Esophagus squamous epithelium (tissue), 5 donors: Measurements from ENCODE around the gene XCR1. TPM values are rescaled to one million over a fixed set of nuclear protein-coding genes. Genes with fewer than 3 reads are reported as not detected.
A peak's percentile ranks its signal among the peaks of the same experiment; 100 is the strongest.

ENCODE experiments used
- DNase-seq: peaks from one replicate; lab custom pipeline; 2025; lab: John Stamatoyannopoulos, UW
- H3K27ac ChIP-seq, 4 donors: fragments of 200-600 bp; sonication (generic); one replicate each; pipeline ENCODE4 v1.5.1; 2016 to 2019; ENCODE audit warnings: mild to moderate bottlenecking in 1 of 4
- H3K27me3 ChIP-seq, 4 donors: fragments of 200-600 bp; sonication (generic); 1 replicate in 3 of 4; 2 replicates in 1 of 4; pipeline versions ENCODE4 v1.5.1 to v1.6.0; 2017 to 2021; ENCODE audit warnings: antibody characterized with exemption in 1 of 4
- H3K36me3 ChIP-seq, 3 donors: fragments of 200-600 bp; sonication (generic); one replicate each; pipeline ENCODE4 v1.5.1; 2016 to 2019
- H3K4me1 ChIP-seq, 3 donors: fragments of 200-600 bp; sonication (generic); one replicate each; pipeline ENCODE4 v1.5.1; 2017 to 2019
- H3K4me3 ChIP-seq, 4 donors: fragments of 200-600 bp; sonication (generic); 1 replicate in 3 of 4; 2 replicates in 1 of 4; pipeline ENCODE4 v1.5.1; 2016 to 2019; ENCODE audit warnings: mild to moderate bottlenecking in 2 of 4, moderate library complexity in 1 of 4
- H3K9me3 ChIP-seq, 3 donors: fragments of 200-600 bp; sonication (generic); one replicate each; pipeline ENCODE4 v1.5.1; 2016 to 2019
- POLR2A ChIP-seq, 4 donors: fragments of 450-650 bp; IDR thresholded peaks; one replicate each; pipeline ENCODE4 v1.6.1; 2017; ENCODE audit warnings: antibody characterized with exemption in 4 of 4, mild to moderate bottlenecking in 4 of 4, moderate library complexity in 3 of 4
- WGBS, 2 donors: methylation state at CpG; one replicate each; pipeline ENCODE4 v1.1.5; 2018; 5-methylcytosine and 5-hydroxymethylcytosine counted together
- intact Hi-C: fragments of 100-400 bp; cut with DNase I; formaldehyde crosslinking; loops from one replicate; pipeline ENCODE4 v1.15.0; 2022
- total RNA-seq, 4 donors: library from RNA; depleted of rRNA; stranded (reverse); fragments of >200 nt; gene quantifications; one replicate each; pipeline ENCODE4 v1.1.0, GENCODE V29; 2016
- TF ChIP-seq, protein P1 (sequence below), 6 experiments: fragments of 450-650 bp in 4 of 6; fragments of 200-600 bp in 2 of 6; sonication (generic) in 2 of 6; IDR thresholded peaks; one replicate each; pipeline ENCODE4 v1.5.1; 2016 to 2019; ENCODE audit warnings: antibody characterized with exemption in 6 of 6, mild to moderate bottlenecking in 4 of 6, moderate library complexity in 4 of 6
- donor health status: DM: yes; HTN: yes; CAD: no.

The XCR1 gene
- total RNA-seq, 4 donors from 2014 or later: 0.08 to 0.19 (median 0.12) TPM; not detected in 1

DNA sequence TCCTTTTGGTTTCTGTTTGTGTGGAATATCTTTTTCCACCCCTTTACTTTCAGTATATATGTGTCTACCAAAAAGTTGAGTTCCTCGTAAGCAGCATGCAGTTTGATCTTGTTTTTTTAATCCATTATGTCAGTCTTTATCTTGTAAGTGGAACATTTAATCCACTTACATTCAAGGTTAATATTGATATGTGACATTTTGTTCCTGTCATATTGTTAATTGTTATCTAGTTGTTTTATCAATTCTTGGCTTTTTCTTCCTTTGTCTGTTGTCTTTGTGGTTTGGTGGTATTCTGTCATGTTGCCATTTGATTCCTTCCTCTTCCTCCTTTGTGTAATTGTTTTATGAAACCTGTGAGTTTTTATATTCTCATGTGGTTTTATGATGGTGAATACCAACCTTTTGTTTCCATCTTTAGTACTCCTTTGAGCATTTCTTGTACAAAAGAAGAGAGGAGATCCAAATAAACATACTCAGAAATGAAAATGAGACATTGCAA is 43.4 kb upstream of the XCR1 start:
- intact Hi-C loops: no loop called here
- TF ChIP-seq POLR2A (IDR thresholded peaks at IDR 0.05): no peak
- TF ChIP-seq, protein P1, sequence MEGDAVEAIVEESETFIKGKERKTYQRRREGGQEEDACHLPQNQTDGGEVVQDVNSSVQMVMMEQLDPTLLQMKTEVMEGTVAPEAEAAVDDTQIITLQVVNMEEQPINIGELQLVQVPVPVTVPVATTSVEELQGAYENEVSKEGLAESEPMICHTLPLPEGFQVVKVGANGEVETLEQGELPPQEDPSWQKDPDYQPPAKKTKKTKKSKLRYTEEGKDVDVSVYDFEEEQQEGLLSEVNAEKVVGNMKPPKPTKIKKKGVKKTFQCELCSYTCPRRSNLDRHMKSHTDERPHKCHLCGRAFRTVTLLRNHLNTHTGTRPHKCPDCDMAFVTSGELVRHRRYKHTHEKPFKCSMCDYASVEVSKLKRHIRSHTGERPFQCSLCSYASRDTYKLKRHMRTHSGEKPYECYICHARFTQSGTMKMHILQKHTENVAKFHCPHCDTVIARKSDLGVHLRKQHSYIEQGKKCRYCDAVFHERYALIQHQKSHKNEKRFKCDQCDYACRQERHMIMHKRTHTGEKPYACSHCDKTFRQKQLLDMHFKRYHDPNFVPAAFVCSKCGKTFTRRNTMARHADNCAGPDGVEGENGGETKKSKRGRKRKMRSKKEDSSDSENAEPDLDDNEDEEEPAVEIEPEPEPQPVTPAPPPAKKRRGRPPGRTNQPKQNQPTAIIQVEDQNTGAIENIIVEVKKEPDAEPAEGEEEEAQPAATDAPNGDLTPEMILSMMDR (IDR thresholded peaks at IDR 0.05): no peak
- Histone ChIP-seq H3K9me3 (no peaks in the 10 kb centered on the region), H3K27ac (no peak overlapping the region), H3K4me1 (no peaks in the 10 kb centered on the region), H3K36me3 (no peaks in the 10 kb centered on the region), H3K27me3 (peaks cover 0 to 18% (median 0%) of the 10 kb centered on the region in 4 donors), H3K4me3 (no peak overlapping the region)
- DNase-seq: no peak
- WGBS, 2 donors: 53 to 60% methylated on average over 1 of the region's 1 CpG

DNA sequence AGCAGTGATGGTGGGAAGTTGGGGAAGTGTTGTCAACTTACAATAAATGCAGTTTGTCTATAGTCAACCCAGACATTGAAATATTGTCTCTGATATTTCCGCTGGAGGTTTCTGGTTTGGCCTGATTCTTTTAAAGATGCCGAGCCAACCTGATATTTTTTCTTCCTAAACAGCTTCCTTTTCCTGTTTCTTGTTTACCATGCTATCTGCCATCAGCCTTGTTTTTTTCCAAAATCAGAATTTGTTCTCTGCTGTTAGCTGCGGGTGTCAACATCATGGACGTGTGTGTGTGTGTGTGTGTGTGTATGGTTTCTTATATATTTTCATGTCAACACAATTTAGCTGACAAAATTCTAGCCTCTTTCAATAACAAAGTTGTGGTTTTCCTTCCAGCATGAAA is 41.2 kb upstream of the XCR1 start:
- H3K9me3 ChIP-seq: no peaks in the 10 kb centered on the region
- H3K27ac ChIP-seq: peak overlapping the region in 1 of 4 donors; percentile 18
- 66% methylated on average over 4 of the region's 4 CpGs for WGBS, 2 donors

DNA sequence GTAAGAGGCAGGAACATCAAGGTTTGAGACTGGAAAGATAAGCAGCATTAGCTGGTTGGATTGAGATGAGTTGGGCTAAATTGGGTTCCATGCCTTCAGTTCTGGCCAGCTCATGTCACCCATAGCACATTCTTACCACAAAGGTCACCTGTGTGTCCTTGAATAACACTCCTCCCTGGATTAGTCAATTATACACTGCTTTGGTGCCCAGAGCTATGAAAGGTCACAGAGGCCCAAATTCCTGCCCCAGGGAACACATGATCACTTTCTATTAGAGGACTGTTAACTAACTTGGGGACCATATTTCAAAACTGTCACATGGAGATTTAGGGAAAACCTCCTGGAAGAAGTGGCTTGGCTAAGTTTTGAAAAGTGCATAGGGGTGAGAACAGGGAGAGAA is 40.1 kb upstream of the XCR1 start:
- H3K4me1 ChIP-seq: peaks cover 0 to 6% (median 0%) of the 10 kb centered on the region in 3 donors
- H3K4me3 ChIP-seq: no peak overlapping the region
- DNase-seq: no peak
- H3K27ac ChIP-seq: peak overlapping the region in 2 of 4 donors; percentile 5 to 18
- intact Hi-C loops: no loop called here
- peaks cover 0 to 28% (median 0%) of the 10 kb centered on the region in 4 donors for H3K27me3 ChIP-seq
- H3K36me3 ChIP-seq: no peaks in the 10 kb centered on the region
- H3K9me3 ChIP-seq: no peaks in the 10 kb centered on the region
- no peak for TF ChIP-seq POLR2A (IDR thresholded peaks at IDR 0.05)
- TF ChIP-seq, protein P1 (IDR thresholded peaks at IDR 0.05): no peak

More for the DNA sequence above, 41.2 kb upstream of the XCR1 start:
- DNase-seq: no peak
- TF ChIP-seq POLR2A (IDR thresholded peaks at IDR 0.05): no peak
- TF ChIP-seq, protein P1 (IDR thresholded peaks at IDR 0.05): no peak
- Histone ChIP-seq H3K4me3 (no peak overlapping the region), H3K27me3 (peaks cover 0 to 28% (median 0%) of the 10 kb centered on the region in 4 donors), H3K4me1 (peaks cover 0 to 6% (median 0%) of the 10 kb centered on the region in 3 donors), H3K36me3 (no peaks in the 10 kb centered on the region)
- intact Hi-C loops: no loop called here

DNA sequence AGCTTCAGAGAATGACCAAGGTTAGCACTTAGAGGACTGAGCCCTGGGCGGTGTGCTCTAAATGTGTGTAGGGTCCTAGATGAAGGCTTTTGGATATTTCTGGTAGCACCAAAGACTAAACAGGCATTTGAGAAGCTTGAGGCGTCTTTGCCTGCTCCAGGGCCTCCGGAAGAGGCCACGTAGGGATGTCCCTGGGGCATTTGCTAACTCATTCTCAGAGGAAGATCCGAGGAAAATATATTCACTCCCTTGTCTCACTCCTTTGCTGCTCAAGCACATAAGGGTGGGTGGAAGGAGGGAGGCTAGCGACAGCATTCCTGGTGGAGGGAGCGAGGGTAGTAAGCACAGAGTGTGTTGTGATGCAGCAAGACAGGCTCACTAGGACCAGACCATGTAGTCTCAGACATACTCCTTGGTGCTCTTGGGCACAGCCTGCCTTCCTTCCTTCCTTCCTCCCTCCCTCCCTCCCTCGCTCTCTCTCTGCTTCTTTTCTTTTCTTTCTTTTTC is 38.5 kb upstream of the XCR1 start:
- Histone ChIP-seq H3K4me3 (no peak overlapping the region), H3K9me3 (no peaks in the 10 kb centered on the region), H3K27me3 (peaks cover 0 to 41% (median 0%) of the 10 kb centered on the region in 4 donors), H3K27ac (no peak overlapping the region), H3K4me1 (peaks cover 0 to 6% (median 0%) of the 10 kb centered on the region in 3 donors), H3K36me3 (no peaks in the 10 kb centered on the region)
- no peak for DNase-seq
- intact Hi-C loops: no loop called here
- WGBS, 2 donors: 69 to 73% methylated on average over 7 to 8 of the region's 8 CpGs
- TF ChIP-seq, protein P1 (IDR thresholded peaks at IDR 0.05): no peak
- TF ChIP-seq POLR2A (IDR thresholded peaks at IDR 0.05): no peak

DNA sequence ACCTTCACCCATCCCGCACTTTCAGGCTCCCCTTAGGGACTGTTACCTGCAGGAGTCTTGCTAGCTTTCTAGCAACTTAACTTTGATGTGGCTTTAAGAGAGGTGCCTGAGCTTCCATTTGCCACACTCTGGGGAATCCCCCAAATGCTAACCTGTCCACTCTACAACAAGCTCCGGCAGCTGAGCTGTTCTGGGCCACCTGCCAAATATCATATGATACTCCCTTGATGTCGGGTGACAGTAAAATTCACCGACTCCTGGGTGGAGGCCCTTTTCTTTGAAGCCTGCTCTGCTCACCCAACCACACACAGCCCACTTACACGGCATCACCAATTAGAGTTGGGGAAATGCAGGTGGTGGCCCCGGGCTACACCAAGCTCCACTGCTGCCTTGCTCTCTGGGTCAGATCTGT is 38.0 kb upstream of the XCR1 start:
- WGBS, 2 donors: 7 to 15% methylated on average over 6 of the region's 6 CpGs
- no peak for TF ChIP-seq POLR2A (IDR thresholded peaks at IDR 0.05)
- TF ChIP-seq, protein P1 (IDR thresholded peaks at IDR 0.05): no peak
- DNase-seq: no peak
- Histone ChIP-seq H3K9me3 (no peaks in the 10 kb centered on the region), H3K4me1 (peaks cover 0 to 6% (median 0%) of the 10 kb centered on the region in 3 donors), H3K4me3 (no peak overlapping the region), H3K27me3 (peaks cover 0 to 45% (median 0%) of the 10 kb centered on the region in 4 donors), H3K27ac (no peak overlapping the region), H3K36me3 (no peaks in the 10 kb centered on the region)
- intact Hi-C loops: no loop called here
